HG02763 (cell line): Measurements from ENCODE around the gene SFMBT2.
"Not testable (repeated sequence)": the region's sequence is repeated elsewhere in the genome, so short reads cannot be mapped to it uniquely, and the experiment has no call there.

Experiments
- ATAC-seq: cut with Tn5 transposase; IDR thresholded peaks from one replicate; pipeline ENCODE4 v1.9.1; 2021; ENCODE audit warnings: mild to moderate bottlenecking, moderate library complexity; ENCODE audit not compliant: unreplicated experiment

SFMBT2 gene

GRCh38 chr10:7302392-7302906, 108.4 kb downstream of the SFMBT2 start:
- no peak for ATAC-seq

GRCh38 chr10:7301006-7301778, 109.6 kb downstream of the SFMBT2 start:
- no peak for ATAC-seq

- ATAC-seq = no peak
Measured at GRCh38 chr10:7300384-7300971, 110.4 kb downstream of the SFMBT2 start.

GRCh38 chr10:7299601-7300325, 111.1 kb downstream of the SFMBT2 start:
- not testable (repeated sequence) for ATAC-seq

GRCh38 chr10:7298495-7298894, 112.3 kb downstream of the SFMBT2 start:
- ATAC-seq = no peak

GRCh38 chr10:7297094-7297493, 113.7 kb downstream of the SFMBT2 start:
- ATAC-seq = no peak

- no peak for ATAC-seq
Measured at GRCh38 chr10:7296648-7297047, 114.2 kb downstream of the SFMBT2 start.

GRCh38 chr10:7296076-7296475, 114.8 kb downstream of the SFMBT2 start:
- no peak for ATAC-seq

- no peak for ATAC-seq
Measured at GRCh38 chr10:7293378-7293920, 117.4 kb downstream of the SFMBT2 start.

GRCh38 chr10:7291487-7292270, 119.2 kb downstream of the SFMBT2 start:
- ATAC-seq = no peak

GRCh38 chr10:7288060-7288690, 122.7 kb downstream of the SFMBT2 start:
- ATAC-seq = no peak

GRCh38 chr10:7287377-7287776, 123.5 kb downstream of the SFMBT2 start:
- ATAC-seq = no peak

- ATAC-seq = no peak
Measured at GRCh38 chr10:7285522-7286322, 125.1 kb downstream of the SFMBT2 start.

GRCh38 chr10:7283246-7283645, 127.6 kb downstream of the SFMBT2 start:
- no peak for ATAC-seq

GRCh38 chr10:7282457-7282856, 128.4 kb downstream of the SFMBT2 start:
- no peak for ATAC-seq

GRCh38 chr10:7281429-7281828, 129.4 kb downstream of the SFMBT2 start:
- ATAC-seq = no peak

- no peak for ATAC-seq
Measured at GRCh38 chr10:7279303-7279702, 131.5 kb downstream of the SFMBT2 start.

GRCh38 chr10:7277867-7278266, 133.0 kb downstream of the SFMBT2 start:
- no peak for ATAC-seq

GRCh38 chr10:7277432-7277831, 133.4 kb downstream of the SFMBT2 start:
- no peak for ATAC-seq
